ENCODE results near the gene PJVK. TPM values are rescaled to one million over a fixed set of nuclear protein-coding genes. Genes with fewer than 3 reads are reported as not detected.

Gene PJVK
- total and polyA plus RNA-seq, 2 of the 4 experiments (the other 2 are of a cell fraction), result 0.72 to 2.4 TPM

GRCh38 chr2:178428396-178428806 is 22.8 kb upstream of the PJVK start:
- BruUV-seq (replicated peaks), result no TSS peak
- no peak for DNase-seq

More at GRCh38 chr2:178428396-178428806, 22.8 kb upstream of the PJVK start:
- Histone ChIP-seq H3K18ac (ENCODE audit: low read depth, low read length) (no peak overlapping the region), H4K5ac (ENCODE audit: low read depth, low read length) (no peak overlapping the region), H3K4me3 (ENCODE audit: insufficient read depth, low read depth, low read length) (no peak overlapping the region), H2AFZ (replicated peaks; ENCODE audit: low read length, poor library complexity) (no peak overlapping the region), H2BK120ac (ENCODE audit: low read depth, low read length) (no peak overlapping the region), H2AK5ac (ENCODE audit: low read depth, low read length) (no peak overlapping the region), H3K4ac (ENCODE audit: low read depth, low read length) (no peak overlapping the region), H4K20me1 (ENCODE audit: insufficient read depth, low read length) (no peaks in the 10 kb centered on the region), H4K8ac (ENCODE audit: low read depth in 2 of 2, low read length in 2 of 2) (no peak overlapping the region), H3K9ac (ENCODE audit: low read depth, low read length) (no peak overlapping the region), H3K4me1 (ENCODE audit: control insufficient read depth, insufficient read depth, low read length) (no peaks in the 10 kb centered on the region), H3K27ac (ENCODE audit: insufficient read depth, low read length) (no peak overlapping the region), H3K14ac (replicated peaks; ENCODE audit: low read depth, low read length) (no peak overlapping the region), H2BK5ac (ENCODE audit: low read depth, low read length, poor library complexity, severe bottlenecking) (no peak overlapping the region), H3K36me3 (ENCODE audit: control insufficient read depth, insufficient read depth, low read length) (peaks cover 12% of the 10 kb centered on the region), H3K27me3 (ENCODE audit: control insufficient read depth, insufficient read depth, low read length) (no peaks in the 10 kb centered on the region), H4K91ac (ENCODE audit: insufficient read depth, low read depth, low read length) (no peak overlapping the region), H3K56ac (ENCODE audit: extremely low read depth, insufficient read depth, low read length) (no peak overlapping the region), H2BK15ac (ENCODE audit: low read depth, low read length) (no peak overlapping the region), H3K4me2 (ENCODE audit: low read depth, low read length) (no peak overlapping the region), H3K23ac (ENCODE audit: low read depth, low read length) (no peak overlapping the region; the same call in 1 of the 2 replicates), H2AK9ac (replicated peaks; ENCODE audit: low read depth, low read length, poor library complexity) (no peak overlapping the region), H3K9me3 (ENCODE audit: control insufficient read depth, insufficient read depth, low read length) (peaks cover 2% of the 10 kb centered on the region; the same call in 1 of the 2 replicates), H2BK20ac (ENCODE audit: low read depth, low read length) (no peak overlapping the region), H3K79me1 (ENCODE audit: low read depth in 1 of 2, low read length in 2 of 2) (peaks cover 2 to 21% of the 10 kb centered on the region in 2 experiments), H3K9me1 (ENCODE audit: insufficient read depth, low read length) (peaks cover 11% of the 10 kb centered on the region; the same call in 1 of the 2 replicates)
- TF ChIP-seq MAFK (IDR thresholded peaks at IDR 0.05; ENCODE audit: low read depth, low read length), result no peak
- TF ChIP-seq USF2 (IDR thresholded peaks at IDR 0.05; ENCODE audit: low read depth, low read length), result no peak
- TF ChIP-seq MAZ (IDR thresholded peaks at IDR 0.05; ENCODE audit: borderline replicate concordance, low read depth, low read length), result no peak
- TF ChIP-seq POLR2A (IDR thresholded peaks at IDR 0.05; ENCODE audit: low read depth, low read length), result no peak
- no peak for TF ChIP-seq BHLHE40 (IDR thresholded peaks at IDR 0.05; ENCODE audit: low read depth, low read length)
- WGBS, 2 experiments (ENCODE audit: extremely low coverage in 2 of 2, insufficient read length in 1 of 2), result no CpG with 5 or more reads among the region's 1 CpG
- POLR2A ChIA-PET (ENCODE audit: unreplicated experiment), result no interaction called here
- dilution Hi-C loops (cut with HindIII; ENCODE audit: low sequenced_read_pairs, unreplicated experiment) (no loop called here), intact Hi-C loops (cut with micrococcal nuclease) (no loop called here), in situ Hi-C loops (cut with MboI; ENCODE audit: low sequenced_read_pairs) (no loop called here)
- no peak for ATAC-seq (ENCODE audit: low read depth)
- CTCF ChIA-PET, result interaction anchor here (1.0 kb wide), 2 partner anchors 10 to 109 kb away, joined by 3 read pairs; no protein-coding TSS in a partner anchor
